ENCODE data around the gene CMYA5. TPM values are rescaled to one million over a fixed set of nuclear protein-coding genes. Genes with fewer than 3 reads are reported as not detected.

Gene CMYA5
- total RNA-seq, 1 donor from 2014 or later = 0.74 TPM

- TF ChIP-seq CTCF (IDR thresholded peaks at IDR 0.05; ENCODE audit: partially characterized antibody, unreplicated experiment) = no peak
- Mint-ChIP-seq H3K4me3 (ENCODE audit: unreplicated experiment) (no peak overlapping the region), H3K36me3 (ENCODE audit: unreplicated experiment) (no peaks in the 10 kb centered on the region), H3K9me3 (ENCODE audit: unreplicated experiment) (no peaks in the 10 kb centered on the region), H3K27ac (ENCODE audit: unreplicated experiment) (no peak overlapping the region), H3K27me3 (ENCODE audit: unreplicated experiment) (peaks cover 2% of the 10 kb centered on the region), H3K4me1 (ENCODE audit: low read depth, unreplicated experiment) (peaks cover 9% of the 10 kb centered on the region)
- no peak for DNase-seq
Observed at GRCh38 chr5:79791843-79792242, 102.2 kb downstream of the CMYA5 start.

- no peak for DNase-seq
- Mint-ChIP-seq H3K36me3 (ENCODE audit: unreplicated experiment) (no peaks in the 10 kb centered on the region), H3K4me1 (ENCODE audit: low read depth, unreplicated experiment) (peaks cover 6% of the 10 kb centered on the region), H3K27ac (ENCODE audit: unreplicated experiment) (no peak overlapping the region), H3K9me3 (ENCODE audit: unreplicated experiment) (no peaks in the 10 kb centered on the region), H3K27me3 (ENCODE audit: unreplicated experiment) (peaks cover 2% of the 10 kb centered on the region), H3K4me3 (ENCODE audit: unreplicated experiment) (no peak overlapping the region)
- TF ChIP-seq CTCF (IDR thresholded peaks at IDR 0.05; ENCODE audit: partially characterized antibody, unreplicated experiment) = no peak
Observed at GRCh38 chr5:79792463-79792862, 102.8 kb downstream of the CMYA5 start.

- no peak overlapping the region for H3K4me3 Mint-ChIP-seq (ENCODE audit: unreplicated experiment)
- H3K36me3 Mint-ChIP-seq (ENCODE audit: unreplicated experiment) = no peaks in the 10 kb centered on the region
- no peak for DNase-seq
- H3K27me3 Mint-ChIP-seq (ENCODE audit: unreplicated experiment) = peaks cover 6% of the 10 kb centered on the region
- peaks cover 4% of the 10 kb centered on the region for H3K4me1 Mint-ChIP-seq (ENCODE audit: low read depth, unreplicated experiment)
- no peak for TF ChIP-seq CTCF (IDR thresholded peaks at IDR 0.05; ENCODE audit: partially characterized antibody, unreplicated experiment)
- H3K27ac Mint-ChIP-seq (ENCODE audit: unreplicated experiment) = no peak overlapping the region
- H3K9me3 Mint-ChIP-seq (ENCODE audit: unreplicated experiment) = no peaks in the 10 kb centered on the region
Observed at GRCh38 chr5:79793304-79793703, 103.7 kb downstream of the CMYA5 start.

GRCh38 chr5:79793722-79794121 lies 104.1 kb downstream of the CMYA5 start:
- H3K27me3 Mint-ChIP-seq (ENCODE audit: unreplicated experiment) = peaks cover 8% of the 10 kb centered on the region

GRCh38 chr5:79794347-79794746 lies 104.7 kb downstream of the CMYA5 start:
- Mint-ChIP-seq H3K4me3 (ENCODE audit: unreplicated experiment) (no peak overlapping the region), H3K27me3 (ENCODE audit: unreplicated experiment) (peaks cover 8% of the 10 kb centered on the region), H3K36me3 (ENCODE audit: unreplicated experiment) (no peaks in the 10 kb centered on the region), H3K9me3 (ENCODE audit: unreplicated experiment) (no peaks in the 10 kb centered on the region), H3K4me1 (ENCODE audit: low read depth, unreplicated experiment) (peaks cover 4% of the 10 kb centered on the region), H3K27ac (ENCODE audit: unreplicated experiment) (no peak overlapping the region)
- no peak for TF ChIP-seq CTCF (IDR thresholded peaks at IDR 0.05; ENCODE audit: partially characterized antibody, unreplicated experiment)
- no peak for DNase-seq

More at GRCh38 chr5:79793722-79794121, 104.1 kb downstream of the CMYA5 start:
- peaks cover 4% of the 10 kb centered on the region for H3K4me1 Mint-ChIP-seq (ENCODE audit: low read depth, unreplicated experiment)
- H3K27ac Mint-ChIP-seq (ENCODE audit: unreplicated experiment) = no peak overlapping the region
- DNase-seq = no peak
- no peak overlapping the region for H3K4me3 Mint-ChIP-seq (ENCODE audit: unreplicated experiment)
- H3K36me3 Mint-ChIP-seq (ENCODE audit: unreplicated experiment) = no peaks in the 10 kb centered on the region
- no peaks in the 10 kb centered on the region for H3K9me3 Mint-ChIP-seq (ENCODE audit: unreplicated experiment)
- no peak for TF ChIP-seq CTCF (IDR thresholded peaks at IDR 0.05; ENCODE audit: partially characterized antibody, unreplicated experiment)

Measured in glutamatergic neuron (in vitro differentiated cells).